SK-N-MC (cell line): ENCODE measurements around the gene ABHD12.

Experiments used
- EZH2 ChIP-seq: fragments of 200-600 bp; sonication (generic); IDR thresholded peaks from one replicate; pipeline ENCODE4 v1.6.1; 2017; ENCODE audit warnings: antibody characterized with exemption
- POLR2AphosphoS5 ChIP-seq: IDR thresholded peaks from 2 replicates; pipeline ENCODE4 v1.6.1; 2012; ENCODE audit warnings: mild to moderate bottlenecking, low read depth, low read length, borderline replicate concordance

GRCh38 chr20:25376236-25376635, 14.4 kb downstream of the ABHD12 start:
- TF ChIP-seq POLR2AphosphoS5 (no peak), EZH2 (no peak)
